ENCODE data around the gene OR11H12. TPM values are rescaled to one million over a fixed set of nuclear protein-coding genes. Genes with fewer than 3 reads are reported as not detected.
"Not testable (repeated sequence)": the region's sequence is repeated elsewhere in the genome, so short reads cannot be mapped to it uniquely, and the experiment has no call there.

Gene OR11H12
- total and polyA plus RNA-seq, 9 of the 15 experiments (the other 6 are each of a cell fraction or from before 2014, with no cell fraction given): not detected

DNA sequence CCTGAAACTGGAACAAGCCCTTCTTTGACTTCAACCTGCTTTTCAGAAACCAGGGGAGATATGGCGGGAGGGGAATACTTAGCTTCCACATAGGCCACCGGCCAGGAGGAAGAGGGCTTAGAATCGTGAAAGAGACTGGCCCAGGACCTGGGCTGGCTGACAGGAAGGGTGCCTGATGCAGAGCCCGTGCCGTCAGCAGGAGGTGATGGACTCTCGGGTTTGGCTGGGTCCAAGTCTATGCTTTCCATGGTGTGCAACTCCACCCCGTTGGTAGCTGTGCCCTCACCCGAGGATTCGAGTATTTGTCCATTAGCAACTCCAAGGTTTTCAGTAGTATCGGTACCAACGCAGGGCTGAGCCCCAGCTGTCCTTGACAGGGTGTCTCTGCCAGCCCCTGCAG is 35.1 kb downstream of the OR11H12 start:
- H2AFZ ChIP-seq (ENCODE audit: low read depth, low read length); H3K4me1 ChIP-seq (replicated peaks in 1 of 2; ENCODE audit: control insufficient read depth in 2 of 2, insufficient read depth in 2 of 2, low read length in 2 of 2); H4K20me1 ChIP-seq (replicated peaks; ENCODE audit: control insufficient read depth, insufficient read depth, low read length); H3K36me3 ChIP-seq (ENCODE audit: control insufficient read depth, insufficient read depth, low read length); ATAC-seq; H3K9me1 ChIP-seq (ENCODE audit: control insufficient read depth, insufficient read depth, low read length); POLR2A ChIA-PET; H3K4me2 ChIP-seq (ENCODE audit: insufficient read depth, low read length); BruUV-seq (replicated peaks); H3K27ac ChIP-seq (ENCODE audit: extremely low read depth, low read depth, low read length); CTCF ChIA-PET (ENCODE audit: low intra/inter-chr PET ratio); H3K4me3 ChIP-seq; H3K27me3 ChIP-seq (ENCODE audit: control insufficient read depth in 2 of 2, insufficient read depth in 2 of 2, low read length in 2 of 2); H3K9me3 ChIP-seq (replicated peaks; ENCODE audit: control insufficient read depth, insufficient read depth, low read depth, low read length); DNase-seq (ENCODE audit: extremely low read depth in 1 of 4, low spot score in 3 of 4); in situ Hi-C loops (cut with MboI); FAIRE-seq; H3K9ac ChIP-seq (ENCODE audit: insufficient read depth in 1 of 2, low read depth in 2 of 2, low read length in 2 of 2); H3K79me2 ChIP-seq (ENCODE audit: control insufficient read depth, insufficient read depth, low read length); intact Hi-C loops (cut with micrococcal nuclease): not testable (repeated sequence)
- no CpG with 5 or more reads among the region's 11 CpGs for WGBS (ENCODE audit: insufficient coverage, low coverage, missing lambda C conversion rate)

DNA sequence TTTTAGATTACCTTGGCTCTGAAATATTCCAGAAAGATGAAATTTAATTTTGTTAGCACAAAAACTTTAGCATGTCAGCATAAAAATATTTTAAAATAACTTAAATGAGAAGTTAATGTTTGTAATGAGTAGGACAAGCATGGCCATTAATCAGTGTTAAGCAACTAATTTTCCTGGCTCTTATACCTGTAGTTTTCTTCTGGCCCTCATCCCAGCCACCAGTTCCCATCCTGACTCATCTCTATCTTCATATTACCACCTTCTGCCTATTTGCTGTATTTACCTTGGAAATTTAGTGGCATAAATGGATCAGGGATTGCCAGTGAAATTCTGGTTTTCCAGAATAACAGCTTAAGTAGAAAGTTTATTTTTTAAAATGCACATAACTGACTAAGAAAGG is 37.1 kb downstream of the OR11H12 start:
- H3K9me1 ChIP-seq (ENCODE audit: control insufficient read depth, insufficient read depth, low read length); BruUV-seq (replicated peaks); FAIRE-seq; ATAC-seq; H3K9ac ChIP-seq (ENCODE audit: insufficient read depth in 1 of 2, low read depth in 2 of 2, low read length in 2 of 2); H3K27ac ChIP-seq (ENCODE audit: extremely low read depth, low read depth, low read length); H3K4me3 ChIP-seq; H3K4me1 ChIP-seq (replicated peaks in 1 of 2; ENCODE audit: control insufficient read depth in 2 of 2, insufficient read depth in 2 of 2, low read length in 2 of 2); H2AFZ ChIP-seq (ENCODE audit: low read depth, low read length); POLR2A ChIA-PET; H3K79me2 ChIP-seq (ENCODE audit: control insufficient read depth, insufficient read depth, low read length); intact Hi-C loops (cut with micrococcal nuclease); H3K9me3 ChIP-seq (replicated peaks; ENCODE audit: control insufficient read depth, insufficient read depth, low read depth, low read length); H3K36me3 ChIP-seq (ENCODE audit: control insufficient read depth, insufficient read depth, low read length); H3K4me2 ChIP-seq (ENCODE audit: insufficient read depth, low read length); in situ Hi-C loops (cut with MboI); DNase-seq (ENCODE audit: extremely low read depth in 1 of 4, low spot score in 3 of 4); H4K20me1 ChIP-seq (replicated peaks; ENCODE audit: control insufficient read depth, insufficient read depth, low read length); CTCF ChIA-PET (ENCODE audit: low intra/inter-chr PET ratio); H3K27me3 ChIP-seq (ENCODE audit: control insufficient read depth in 2 of 2, insufficient read depth in 2 of 2, low read length in 2 of 2): not testable (repeated sequence)

- H3K27ac ChIP-seq (ENCODE audit: extremely low read depth, low read depth, low read length); H3K9ac ChIP-seq (ENCODE audit: insufficient read depth in 1 of 2, low read depth in 2 of 2, low read length in 2 of 2); POLR2A ChIA-PET; H3K79me2 ChIP-seq (ENCODE audit: control insufficient read depth, insufficient read depth, low read length); CTCF ChIA-PET (ENCODE audit: low intra/inter-chr PET ratio); FAIRE-seq; H2AFZ ChIP-seq (ENCODE audit: low read depth, low read length); H3K9me1 ChIP-seq (ENCODE audit: control insufficient read depth, insufficient read depth, low read length); H3K4me3 ChIP-seq; intact Hi-C loops (cut with micrococcal nuclease); H3K27me3 ChIP-seq (ENCODE audit: control insufficient read depth in 2 of 2, insufficient read depth in 2 of 2, low read length in 2 of 2); BruUV-seq (replicated peaks); DNase-seq (ENCODE audit: extremely low read depth in 1 of 4, low spot score in 3 of 4); in situ Hi-C loops (cut with MboI); H3K4me2 ChIP-seq (ENCODE audit: insufficient read depth, low read length); H4K20me1 ChIP-seq (replicated peaks; ENCODE audit: control insufficient read depth, insufficient read depth, low read length); H3K9me3 ChIP-seq (replicated peaks; ENCODE audit: control insufficient read depth, insufficient read depth, low read depth, low read length); H3K36me3 ChIP-seq (ENCODE audit: control insufficient read depth, insufficient read depth, low read length); ATAC-seq; H3K4me1 ChIP-seq (replicated peaks in 1 of 2; ENCODE audit: control insufficient read depth in 2 of 2, insufficient read depth in 2 of 2, low read length in 2 of 2): not testable (repeated sequence)
- WGBS (ENCODE audit: insufficient coverage, low coverage, missing lambda C conversion rate): 0% methylated on average over 2 of the region's 4 CpGs
Observed at GRCh38 chr14:18638785-18639184, 37.9 kb downstream of the OR11H12 start.

DNA sequence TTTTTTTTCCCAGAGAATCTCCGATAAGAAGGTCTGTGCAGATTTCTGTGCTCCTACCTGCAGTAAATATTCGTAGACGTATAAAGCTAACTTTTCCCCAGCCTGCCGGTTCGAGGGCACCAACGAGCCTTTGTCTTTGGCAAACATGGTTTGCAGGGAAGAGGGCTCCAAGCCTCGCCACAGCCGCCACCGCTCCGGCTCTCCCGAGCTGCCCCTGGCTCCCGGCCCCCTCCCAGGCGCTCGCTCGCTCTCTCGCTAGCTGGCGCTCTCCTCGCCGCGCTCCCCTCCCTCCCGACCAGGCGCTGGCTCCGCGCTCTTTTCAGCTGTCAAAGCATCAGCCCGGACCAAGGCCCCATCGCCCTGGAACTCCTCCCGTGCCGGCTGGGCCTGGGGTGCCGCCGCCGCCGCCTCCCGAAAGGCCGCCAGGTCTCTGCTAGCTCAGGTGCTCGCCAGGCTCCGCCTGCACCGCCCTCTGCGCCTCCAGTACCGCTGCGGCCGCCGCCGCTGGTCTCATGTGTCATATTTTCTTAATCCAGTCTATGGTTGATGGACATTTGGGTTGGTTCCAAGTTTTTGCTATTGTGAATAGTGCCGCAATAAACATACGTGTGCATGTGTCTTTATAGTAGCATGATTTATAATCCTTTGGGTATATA is 45.3 kb downstream of the OR11H12 start:
- H3K9me3 ChIP-seq (replicated peaks; ENCODE audit: control insufficient read depth, insufficient read depth, low read depth, low read length); intact Hi-C loops (cut with micrococcal nuclease); H3K79me2 ChIP-seq (ENCODE audit: control insufficient read depth, insufficient read depth, low read length); H2AFZ ChIP-seq (ENCODE audit: low read depth, low read length); H3K4me2 ChIP-seq (ENCODE audit: insufficient read depth, low read length); H4K20me1 ChIP-seq (replicated peaks; ENCODE audit: control insufficient read depth, insufficient read depth, low read length); H3K4me3 ChIP-seq; FAIRE-seq; H3K36me3 ChIP-seq (ENCODE audit: control insufficient read depth, insufficient read depth, low read length); BruUV-seq (replicated peaks); H3K4me1 ChIP-seq (replicated peaks in 1 of 2; ENCODE audit: control insufficient read depth in 2 of 2, insufficient read depth in 2 of 2, low read length in 2 of 2); H3K9ac ChIP-seq (ENCODE audit: insufficient read depth in 1 of 2, low read depth in 2 of 2, low read length in 2 of 2); CTCF ChIA-PET (ENCODE audit: low intra/inter-chr PET ratio); H3K27ac ChIP-seq (ENCODE audit: extremely low read depth, low read depth, low read length); H3K27me3 ChIP-seq (ENCODE audit: control insufficient read depth in 2 of 2, insufficient read depth in 2 of 2, low read length in 2 of 2); H3K9me1 ChIP-seq (ENCODE audit: control insufficient read depth, insufficient read depth, low read length); DNase-seq (ENCODE audit: extremely low read depth in 1 of 4, low spot score in 3 of 4); POLR2A ChIA-PET: not testable (repeated sequence)
- peak; percentile 74 for ATAC-seq
- in situ Hi-C loops (cut with MboI): loop anchor here (5.0 kb wide), 1 partner anchor 1021 kb away; no protein-coding TSS in a partner anchor
- 3% methylated on average over 10 of the region's 45 CpGs for WGBS (ENCODE audit: insufficient coverage, low coverage, missing lambda C conversion rate)

All from K562 (cell line).